Astrocyte of the spinal cord (primary cell): Measurements from ENCODE around the gene EXOC6B.
A peak's percentile ranks its signal among the peaks of the same experiment; 100 is the strongest.

Experiments used
- DNase-seq: peaks from one replicate; pipeline ENCODE4 v3.0.0; 2011; ENCODE audit warnings: low read depth, low spot score
- H3K4me3 ChIP-seq: 2 replicates; pipeline ENCODE4 v1.5.1; 2011; ENCODE audit warnings: low read depth, mild to moderate bottlenecking, low read length, moderate library complexity
- CTCF ChIP-seq: IDR thresholded peaks from 2 replicates; pipeline ENCODE4 v1.5.1; 2012; ENCODE audit warnings: low read depth, mild to moderate bottlenecking, low read length, inconsistent platforms
- in situ Hi-C: cut with HindIII; loops from 2 replicates; pipeline ENCODE4 v1.10.0; 2017; ENCODE audit warnings: low sequenced_read_pairs

EXOC6B gene

DNA sequence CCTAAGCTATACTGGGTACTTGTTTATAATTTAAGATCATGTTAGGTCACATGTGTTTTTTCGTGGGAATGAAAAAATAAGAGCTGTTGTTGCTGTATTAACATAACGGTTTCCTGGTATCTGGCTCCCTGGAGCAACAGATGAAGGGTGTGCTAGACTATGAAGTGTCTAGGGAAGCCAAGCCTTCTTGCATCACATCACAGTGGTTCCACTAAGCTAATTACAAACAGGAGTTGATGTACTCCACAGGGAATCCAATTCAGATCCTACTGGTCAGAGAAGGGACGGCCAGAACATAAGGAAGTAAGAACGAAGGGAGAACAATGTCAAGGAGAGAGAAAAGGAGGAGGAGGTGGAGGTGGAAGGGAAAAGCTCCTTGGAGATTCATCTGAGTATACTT is 485.2 kb downstream of the EXOC6B start:
- in situ Hi-C loops = no loop called here
- no peak overlapping the region for H3K4me3 ChIP-seq
- no peak for TF ChIP-seq CTCF
- DNase-seq = no peak

- no peak overlapping the region for H3K4me3 ChIP-seq
- TF ChIP-seq CTCF = no peak
- in situ Hi-C loops = no loop called here
- DNase-seq = no peak
Measured at GRCh38 chr2:72338076-72338475, 487.8 kb downstream of the EXOC6B start.

GRCh38 chr2:72332720-72333119 is 493.1 kb downstream of the EXOC6B start:
- no peak overlapping the region for H3K4me3 ChIP-seq
- TF ChIP-seq CTCF = no peak
- in situ Hi-C loops = no loop called here
- no peak for DNase-seq

GRCh38 chr2:72330652-72331051 is 495.2 kb downstream of the EXOC6B start:
- peak; percentile 1 for DNase-seq
- no peak for TF ChIP-seq CTCF
- in situ Hi-C loops = no loop called here
- no peak overlapping the region for H3K4me3 ChIP-seq

GRCh38 chr2:72326759-72327158 is 499.1 kb downstream of the EXOC6B start:
- in situ Hi-C loops = no loop called here
- DNase-seq = no peak
- no peak for TF ChIP-seq CTCF
- H3K4me3 ChIP-seq = no peak overlapping the region

DNA sequence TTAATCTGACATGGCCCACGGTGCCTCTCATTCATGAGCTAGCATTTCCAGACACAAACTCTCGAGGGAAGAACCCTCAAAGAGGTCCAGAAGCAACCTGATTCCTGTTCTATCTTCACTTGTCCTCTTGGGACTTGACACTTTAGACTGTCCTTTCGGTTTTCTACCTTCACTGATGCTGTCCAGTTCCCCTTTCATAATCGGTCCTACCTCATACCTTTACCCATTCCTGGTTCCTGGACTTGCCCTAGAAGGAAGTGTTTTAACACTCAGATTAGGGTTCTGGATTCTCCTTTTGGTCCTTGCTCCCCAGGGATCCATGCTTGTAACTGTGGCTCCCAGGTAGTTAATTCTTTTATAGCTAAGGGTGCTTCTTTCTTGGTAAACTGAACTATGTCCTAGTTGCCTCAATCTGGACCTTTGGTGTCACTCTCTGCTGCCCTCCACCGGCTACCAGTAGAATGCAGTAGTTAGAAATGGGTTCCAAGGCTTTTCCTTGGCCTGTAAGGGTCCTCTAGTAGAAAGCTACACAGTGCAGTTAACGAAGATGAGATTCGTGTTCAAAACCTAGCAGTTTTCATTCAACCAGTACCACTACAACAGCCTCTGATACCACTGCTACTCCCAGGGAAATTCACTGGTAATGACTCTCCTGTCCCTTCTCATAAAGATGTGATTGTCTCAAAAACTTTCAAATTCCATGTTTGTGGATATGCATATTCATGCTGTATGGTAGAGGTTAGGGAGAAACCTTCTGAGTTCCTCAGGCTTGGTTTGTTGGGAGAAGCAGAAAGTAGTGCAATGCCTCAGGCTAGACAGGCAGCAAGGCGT is 500.0 kb downstream of the EXOC6B start:
- TF ChIP-seq CTCF = peak; percentile 59
- in situ Hi-C loops = no loop called here
- no peak overlapping the region for H3K4me3 ChIP-seq
- no peak for DNase-seq
